HepG2 (cell line): ENCODE results near the gene PAQR6. TPM values are rescaled to one million over a fixed set of nuclear protein-coding genes. Genes with fewer than 3 reads are reported as not detected.

Experiments used
- ATAC-seq: fragments of 200-7000 bp; cut with Tn5 transposase; 3 replicates; pipeline ENCODE4 v1.9.1; 2020; ENCODE audit warnings: mild to moderate bottlenecking, moderate library complexity
- BruUV-seq: library from RNA; stranded (reverse); fragments of 400-500 nt; replicated peaks from 2 replicates; lab custom pipeline; 2021; lab: Mats Ljungman, UMichigan
- CTCF ChIA-PET: fragments of 300-600 bp; formaldehyde crosslinking; extraction: SDS; loops from one replicate; lab custom pipeline; 2021; ENCODE audit warnings: low total read pairs, inconsistent platforms, low intra/inter-chr PET ratio; lab: Yijun Ruan, JAX
- POLR2A ChIA-PET: fragments of 350-600 bp; sonication (Branson Sonifier 250); formaldehyde crosslinking; loops from one replicate; lab custom pipeline; 2020; ENCODE audit warnings: antibody characterized with exemption, inconsistent platforms; lab: Yijun Ruan, JAX
- DNase-seq: peaks from one replicate; pipeline ENCODE4 v3.0.0-alpha.2; 2015; ENCODE audit warnings: low spot score
- FAIRE-seq: peaks from 3 replicates; lab custom pipeline; 2011; peaks lifted over from hg19 to GRCh38; lab: Jason Lieb, UNC
- H2AFZ ChIP-seq: one replicate; pipeline ENCODE4 v1.6.1; 2011; ENCODE audit warnings: low read length, inconsistent platforms
- H3K27ac ChIP-seq: fragments of 300-600 bp; 3 replicates; pipeline ENCODE4 v1.8.0; 2011; ENCODE audit warnings: mixed run types, mild to moderate bottlenecking, mixed read lengths, low read length, inconsistent platforms; ENCODE audit not compliant: insufficient read depth; ENCODE audit errors: extremely low read length
- H3K27me3 ChIP-seq, 2 experiments: fragments of 200-600 bp in 1 of 2; 2 replicates in 1 of 2; 3 replicates in 1 of 2; pipeline versions ENCODE4 v1.6.0 to v1.8.0; 2011; ENCODE audit warnings: low read length in 2 of 2, mild to moderate bottlenecking in 2 of 2, moderate library complexity in 2 of 2, inconsistent platforms in 1 of 2; ENCODE audit not compliant: insufficient read depth in 2 of 2, control insufficient read depth in 1 of 2
- H3K36me3 ChIP-seq, 2 experiments: fragments of 200-600 bp in 1 of 2; replicated peaks in 1 of 2; 2 replicates in 1 of 2; 3 replicates in 1 of 2; pipeline versions ENCODE4 v1.5.1 to v1.8.0; 2011; ENCODE audit warnings: low read length in 2 of 2, inconsistent platforms in 1 of 2; ENCODE audit not compliant: insufficient read depth in 2 of 2, control insufficient read depth in 1 of 2
- H3K4me1 ChIP-seq: 2 replicates; pipeline ENCODE4 v1.5.1; 2012; ENCODE audit warnings: low read length, inconsistent platforms; ENCODE audit not compliant: insufficient read depth
- H3K4me2 ChIP-seq: 2 replicates; pipeline ENCODE4 v1.6.0; 2011; ENCODE audit warnings: low read depth, low read length, inconsistent platforms
- H3K4me3 ChIP-seq, 3 experiments: fragments of 200-600 bp in 1 of 3; sonication (generic), shearing (Covaris generic) in 1 of 3; replicated peaks in 1 of 3; 2 replicates each; pipeline ENCODE4 v1.5.1; 2011 to 2016; ENCODE audit warnings: low read length in 3 of 3, inconsistent platforms in 2 of 3, low read depth in 2 of 3, mild to moderate bottlenecking in 2 of 3, control low read depth in 1 of 3, mixed read lengths in 1 of 3; ENCODE audit not compliant: insufficient read depth in 1 of 3
- H3K79me2 ChIP-seq: one replicate; pipeline ENCODE4 v1.6.1; 2011; ENCODE audit warnings: low read length, inconsistent platforms; ENCODE audit not compliant: insufficient read depth
- H3K9ac ChIP-seq: 2 replicates; pipeline ENCODE4 v1.6.0; 2011; ENCODE audit warnings: mild to moderate bottlenecking, low read depth, low read length, inconsistent platforms; ENCODE audit not compliant: insufficient read depth
- H3K9me3 ChIP-seq: 2 replicates; pipeline ENCODE4 v1.5.1; 2012; ENCODE audit warnings: mild to moderate bottlenecking, low read length
- H4K20me1 ChIP-seq: 2 replicates; pipeline ENCODE4 v1.6.0; 2011; ENCODE audit warnings: inconsistent platforms, mild to moderate bottlenecking, low read length, moderate library complexity; ENCODE audit not compliant: insufficient read depth
- BORCS8-MEF2B ChIP-seq: sonication (generic); formaldehyde crosslinking; IDR thresholded peaks from 2 replicates; pipeline ENCODE4 v1.8.0; 2022; ENCODE audit warnings: mild to moderate bottlenecking, missing genetic modification reagents
- CBX2 ChIP-seq, 2 experiments: fragments of 200-600 bp in 1 of 2; sonication (generic); formaldehyde crosslinking in 1 of 2; IDR thresholded peaks; 2 replicates each; pipeline versions ENCODE4 v1.7.0 to v1.8.1; 2018 to 2022; ENCODE audit warnings: low read depth in 2 of 2, low read length in 1 of 2, mild to moderate bottlenecking in 1 of 2, missing genetic modification reagents in 1 of 2
- CEBPB ChIP-seq: IDR thresholded peaks from 2 replicates; pipeline ENCODE4 v1.6.1; 2011; ENCODE audit warnings: low read depth, low read length, improper control_type of control experiment, borderline replicate concordance
- CEBPG ChIP-seq: IDR thresholded peaks from 2 replicates; pipeline ENCODE4 v1.6.1; 2016
- ESRRA ChIP-seq: sonication (generic); formaldehyde crosslinking; IDR thresholded peaks from 2 replicates; pipeline ENCODE4 v1.5.1; 2020; ENCODE audit warnings: mild to moderate bottlenecking, low read depth, missing genetic modification reagents
- MZF1 ChIP-seq: sonication (generic); formaldehyde crosslinking; IDR thresholded peaks from 2 replicates; pipeline ENCODE4 v1.8.1; 2023; ENCODE audit warnings: mild to moderate bottlenecking, missing genetic modification reagents, borderline replicate concordance
- SOX6 ChIP-seq, 2 experiments: fragments of 450-650 bp in 1 of 2; sonication (generic) in 1 of 2; formaldehyde crosslinking in 1 of 2; IDR thresholded peaks; 2 replicates each; pipeline versions ENCODE4 v1.4.0 to v1.6.1; 2017 to 2020; ENCODE audit warnings: antibody characterized with exemption in 1 of 2, mild to moderate bottlenecking in 1 of 2, missing genetic modification reagents in 1 of 2
- ZNF484 ChIP-seq: sonication (generic); formaldehyde crosslinking; IDR thresholded peaks from 2 replicates; pipeline ENCODE4 v1.5.1; 2020; ENCODE audit warnings: mild to moderate bottlenecking, low read depth, missing genetic modification reagents, borderline replicate concordance
- WGBS: methylation state at CpG from one replicate; pipeline ENCODE4 v1.1.6; 2017; ENCODE audit warnings: low lambda C conversion rate; 5-methylcytosine and 5-hydroxymethylcytosine counted together
- in situ Hi-C: cut with HindIII; loops from 2 replicates; pipeline ENCODE4 v1.10.0; 2017; ENCODE audit warnings: low pct_unique_long_range_greater_than_20kb; ENCODE audit not compliant: extremely low pct_ligation_motif_present
- intact Hi-C: fragments of 100-400 bp; cut with micrococcal nuclease; formaldehyde crosslinking; loops from one replicate; pipeline ENCODE4 v1.10.0; 2022; ENCODE audit not compliant: unreplicated experiment
- polyA plus RNA-seq, 8 experiments: library from polyadenylated mRNA; depleted of rRNA in 3 of 8; stranded (reverse) in 7 of 8; unstranded in 1 of 8; fragments of >200 nt; fragmentation: Illumina TruSeq in 4 of 8; extraction: Trizol in 4 of 8; gene quantifications; 2 replicates each; pipeline versions ENCODE4 v1.2.1 to v1.2.3, GENCODE V29; 2011 to 2016; ENCODE audit warnings: low read depth in 4 of 8, missing spikeins in 1 of 8, mixed read lengths in 1 of 8; ENCODE audit not compliant: insufficient read depth in 1 of 8
- total RNA-seq, 5 experiments: library from RNA; depleted of rRNA; stranded (reverse); fragments of >200 nt; fragmentation: Illumina TruSeq; extraction: Trizol; gene quantifications; 2 replicates each; pipeline ENCODE4 v1.2.3, GENCODE V29; 2016; ENCODE audit warnings: low read depth in 1 of 5

PAQR6 gene
- total and polyA plus RNA-seq, 2 of the 13 experiments (the other 11 are each of a cell fraction or from before 2014, with no cell fraction given), result 0.82 to 1.4 TPM

DNA sequence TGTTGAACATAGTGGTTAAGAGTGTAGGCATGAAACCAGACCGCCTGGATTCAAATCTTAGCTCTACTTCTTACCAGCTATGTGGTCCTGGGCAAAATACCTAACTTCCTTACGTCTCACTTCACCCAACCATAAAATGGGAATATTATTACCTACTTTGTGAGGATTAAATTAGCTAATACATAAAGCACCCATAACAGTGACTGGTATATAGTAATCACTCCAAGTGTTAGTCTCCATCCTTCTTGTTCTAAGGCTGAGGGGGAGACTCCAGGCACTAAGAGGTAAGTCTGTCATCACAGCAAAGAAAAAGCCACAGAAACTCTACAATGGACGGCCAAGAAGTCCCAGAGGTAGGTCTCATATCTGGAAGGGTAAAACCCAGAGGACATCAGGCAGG is 32.0 kb upstream of the PAQR6 start (continued):
- TF ChIP-seq BORCS8-MEF2B (CRISPR knock-in tag) (no peak), ZNF484 (CRISPR knock-in tag) (no peak), CBX2 (IDR thresholded peaks at IDR 0.05; ENCODE audit: low read depth, low read length) (no peak), CBX2 (CRISPR knock-in tag; IDR thresholded peaks at IDR 0.05; ENCODE audit: low read depth) (no peak), SOX6 (IDR thresholded peaks at IDR 0.05) (no peak), SOX6 (CRISPR knock-in tag; IDR thresholded peaks at IDR 0.05) (no peak)

DNA sequence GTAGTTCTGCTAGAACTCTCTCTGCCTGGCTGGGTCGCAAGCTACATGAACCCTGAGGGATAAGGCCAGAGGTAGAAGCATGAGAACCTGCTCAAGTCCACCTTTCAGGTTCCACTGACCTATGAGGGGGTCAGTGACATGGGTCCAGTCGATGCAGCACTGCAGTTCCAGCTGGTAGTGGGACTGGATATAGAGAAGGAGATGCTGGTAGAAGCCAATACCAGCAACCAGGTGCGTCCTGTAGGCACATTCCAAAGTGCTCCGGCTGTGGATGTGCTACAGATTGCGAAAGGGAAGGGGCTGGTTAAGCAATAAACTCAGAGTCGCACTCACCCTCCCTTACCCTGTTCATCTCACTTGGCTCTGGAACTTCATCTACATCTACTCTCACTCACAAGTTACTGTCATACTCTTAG is 29.1 kb upstream of the PAQR6 start:
- Histone ChIP-seq H4K20me1 (peaks cover 14% of the 10 kb centered on the region), H3K9me3 (no peaks in the 10 kb centered on the region), H3K9ac (no peak overlapping the region), H3K36me3 (peaks cover 39 to 80% of the 10 kb centered on the region in 2 experiments), H3K4me1 (peaks cover 21% of the 10 kb centered on the region), H3K4me3 (no peak overlapping the region), H3K79me2 (peaks cover 36% of the 10 kb centered on the region), H3K27ac (no peak overlapping the region), H3K4me2 (no peak overlapping the region), H3K27me3 (no peaks in the 10 kb centered on the region; a peak in 1 of 5 replicates), H2AFZ (no peak overlapping the region)
- ChIA-PET POLR2A (no interaction called here), CTCF (no interaction called here)
- WGBS, result 54% methylated on average over 5 of the region's 6 CpGs
- peak; percentile 49 for ATAC-seq
- in situ Hi-C loops, result no loop called here
- intact Hi-C loops, result no loop called here
- FAIRE-seq, result peak; percentile 56
- TF ChIP-seq CEBPG, result peak; percentile 98
- TF ChIP-seq MZF1 (CRISPR knock-in tag), result no peak
- no peak for TF ChIP-seq ESRRA (CRISPR knock-in tag)
- TF ChIP-seq CEBPB, result peak; percentile 99
- BruUV-seq, result no TSS peak
- DNase-seq, result no peak
